ENCODE data around the gene MAPT. TPM values are rescaled to one million over a fixed set of nuclear protein-coding genes. Genes with fewer than 3 reads are reported as not detected.

The MAPT gene
- total and polyA plus RNA-seq, 7 experiments from 2014 or later: 0.12 to 1.3 (median 0.80) TPM

DNA sequence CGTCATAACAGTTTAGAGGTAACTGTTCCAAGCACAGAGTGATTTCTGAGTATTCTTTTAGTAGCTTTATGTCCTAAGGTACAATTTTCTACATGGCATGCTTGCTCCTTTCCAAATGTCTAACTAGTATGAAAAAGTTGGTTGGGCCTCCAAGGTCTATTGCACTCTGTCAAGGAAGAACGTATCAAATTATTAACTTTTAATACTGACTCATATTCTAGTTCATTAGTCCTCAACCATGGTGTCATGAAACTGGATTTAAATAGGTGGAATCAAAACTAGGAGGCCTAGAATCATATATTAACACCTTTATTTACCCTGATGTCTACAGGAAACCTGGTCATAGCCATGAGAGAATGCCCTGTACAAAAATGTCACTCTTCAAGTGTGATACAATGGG, 166.1 kb downstream of the MAPT start:
- Histone ChIP-seq H3K4me3 (ENCODE audit: low read length) (no peak overlapping the region), H3K27ac (ENCODE audit: low read depth, low read length) (peak overlapping the region; percentile 31), H3K27me3 (ENCODE audit: control insufficient read depth in 2 of 2, insufficient read depth in 2 of 2, low read length in 2 of 2) (no peaks in the 10 kb centered on the region), H3K36me3 (ENCODE audit: control insufficient read depth in 2 of 3, insufficient read depth in 3 of 3, low read length in 3 of 3) (peaks cover 5 to 28% (median 6%) of the 10 kb centered on the region in 3 experiments), H3K9me3 (ENCODE audit: control insufficient read depth in 2 of 3, low read length in 3 of 3) (no peaks in the 10 kb centered on the region), H3K4me1 (ENCODE audit: control insufficient read depth in 2 of 2, insufficient read depth in 2 of 2, low read length in 2 of 2) (no peaks in the 10 kb centered on the region)
- no peak for DNase-seq
- Mint-ChIP-seq H3K27ac (peak overlapping the region in 5 of 9 donors; percentile 11 to 81 (median 41)), H3K4me3 (no peak overlapping the region), H3K27me3 (no peaks in the 10 kb centered on the region), H3K4me1 (peaks cover 1 to 59% (median 39%) of the 10 kb centered on the region in 7 donors), H3K9me3 (peaks cover 0 to 1% (median 0%) of the 10 kb centered on the region in 11 donors), H3K36me3 (peaks cover 4 to 30% (median 11%) of the 10 kb centered on the region in 5 donors)
- no peak for ATAC-seq
- intact Hi-C loops (cut with micrococcal nuclease): no loop called here
- ChIA-PET POLR2A (no interaction called here), CTCF (interaction anchor here (0.8 kb wide), 1 partner anchor 73 kb away, joined by 3 read pairs; no protein-coding TSS in a partner anchor)

DNA sequence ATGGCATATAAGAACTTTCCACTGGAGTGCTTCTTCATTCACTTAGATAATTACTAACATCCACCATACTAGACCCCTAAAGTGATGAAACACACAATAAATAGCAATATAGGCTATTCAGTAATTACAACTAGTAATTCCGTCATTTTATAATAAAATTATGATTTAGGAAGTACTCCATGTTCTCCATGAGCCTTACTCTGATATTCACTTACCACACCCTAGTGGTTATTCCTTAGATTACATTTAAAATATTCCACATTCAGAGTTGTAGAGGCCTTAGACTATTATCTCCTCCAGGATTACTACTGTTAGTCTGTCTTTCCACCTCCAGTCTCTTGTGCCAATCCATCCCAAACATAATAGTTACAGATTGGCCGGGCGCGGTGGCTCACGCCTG, 167.1 kb downstream of the MAPT start:
- POLR2A ChIA-PET: no interaction called here
- Mint-ChIP-seq H3K27me3 (no peaks in the 10 kb centered on the region), H3K4me1 (peaks cover 1 to 59% (median 39%) of the 10 kb centered on the region in 7 donors), H3K36me3 (peaks cover 5 to 36% (median 11%) of the 10 kb centered on the region in 5 donors), H3K9me3 (peaks cover 0 to 1% (median 0%) of the 10 kb centered on the region in 11 donors), H3K4me3 (no peak overlapping the region), H3K27ac (peak overlapping the region in 4 of 9 donors; percentile 22 to 69 (median 44))
- no peaks in the 10 kb centered on the region for H3K4me1 ChIP-seq (ENCODE audit: control insufficient read depth in 2 of 2, insufficient read depth in 2 of 2, low read length in 2 of 2)
- no peak overlapping the region for H3K27ac ChIP-seq (ENCODE audit: low read depth, low read length)
- no peak overlapping the region for H3K4me3 ChIP-seq (ENCODE audit: low read length)
- intact Hi-C loops (cut with micrococcal nuclease): loop anchor here in 1 of 2 donors (1.0 kb wide), 2 partner anchors 17 to 59 kb away; no protein-coding TSS in a partner anchor
- CTCF ChIA-PET: interaction anchor here (0.7 to 1.0 kb wide), 3 partner anchors 9 to 1196 kb away, joined by 3 read pairs; no protein-coding TSS in a partner anchor
- peaks cover 5 to 37% (median 13%) of the 10 kb centered on the region in 3 experiments for H3K36me3 ChIP-seq (ENCODE audit: control insufficient read depth in 2 of 3, insufficient read depth in 3 of 3, low read length in 3 of 3)
- DNase-seq (no peak), ATAC-seq (peak; percentile 41)
- H3K27me3 ChIP-seq (ENCODE audit: control insufficient read depth in 2 of 2, insufficient read depth in 2 of 2, low read length in 2 of 2): no peaks in the 10 kb centered on the region
- no peaks in the 10 kb centered on the region for H3K9me3 ChIP-seq (ENCODE audit: control insufficient read depth in 2 of 3, low read length in 3 of 3)

- H3K4me1 ChIP-seq (ENCODE audit: control insufficient read depth in 2 of 2, insufficient read depth in 2 of 2, low read length in 2 of 2): no peaks in the 10 kb centered on the region
- H3K9me3 ChIP-seq (ENCODE audit: control insufficient read depth in 2 of 3, low read length in 3 of 3): no peaks in the 10 kb centered on the region
- ATAC-seq (no peak), DNase-seq (no peak)
- POLR2A ChIA-PET: interaction anchor here (1.1 kb wide), 1 partner anchor 129 kb away, joined by 3 read pairs; no protein-coding TSS in a partner anchor
- peaks cover 10 to 44% (median 17%) of the 10 kb centered on the region in 3 experiments for H3K36me3 ChIP-seq (ENCODE audit: control insufficient read depth in 2 of 3, insufficient read depth in 3 of 3, low read length in 3 of 3)
- CTCF ChIA-PET: interaction anchor here (0.5 to 0.6 kb wide), 2 partner anchors 62 to 473 kb away, joined by 3 read pairs; no protein-coding TSS in a partner anchor
- Mint-ChIP-seq H3K4me1 (peaks cover 1 to 50% (median 32%) of the 10 kb centered on the region in 7 donors), H3K27me3 (no peaks in the 10 kb centered on the region), H3K4me3 (no peak overlapping the region), H3K9me3 (peaks cover 0 to 1% (median 0%) of the 10 kb centered on the region in 11 donors), H3K36me3 (peaks cover 8 to 41% (median 18%) of the 10 kb centered on the region in 5 donors), H3K27ac (peak overlapping the region in 4 of 9 donors; percentile 24 to 67 (median 34))
- no peaks in the 10 kb centered on the region for H3K27me3 ChIP-seq (ENCODE audit: control insufficient read depth in 2 of 2, insufficient read depth in 2 of 2, low read length in 2 of 2)
- no peak overlapping the region for H3K27ac ChIP-seq (ENCODE audit: low read depth, low read length)
- intact Hi-C loops (cut with micrococcal nuclease): no loop called here
- no peak overlapping the region for H3K4me3 ChIP-seq (ENCODE audit: low read length)
These were observed 168.9 kb downstream of the MAPT start for GRCh38 chr17:46063241-46063640.

- H3K9me3 Mint-ChIP-seq: peaks cover 0 to 1% (median 0%) of the 10 kb centered on the region in 11 donors
- Histone ChIP-seq H3K4me3 (ENCODE audit: low read length) (no peak overlapping the region), H3K27ac (ENCODE audit: low read depth, low read length) (no peak overlapping the region), H3K36me3 (ENCODE audit: control insufficient read depth in 2 of 3, insufficient read depth in 3 of 3, low read length in 3 of 3) (peaks cover 10 to 44% (median 17%) of the 10 kb centered on the region in 3 experiments), H3K27me3 (ENCODE audit: control insufficient read depth in 2 of 2, insufficient read depth in 2 of 2, low read length in 2 of 2) (no peaks in the 10 kb centered on the region), H3K4me1 (ENCODE audit: control insufficient read depth in 2 of 2, insufficient read depth in 2 of 2, low read length in 2 of 2) (no peaks in the 10 kb centered on the region), H3K9me3 (ENCODE audit: control insufficient read depth in 2 of 3, low read length in 3 of 3) (no peaks in the 10 kb centered on the region)
- H3K27me3 Mint-ChIP-seq: no peaks in the 10 kb centered on the region
- peak overlapping the region in 1 of 10 donors; percentile 73 for H3K4me3 Mint-ChIP-seq
- ATAC-seq: no peak
- intact Hi-C loops (cut with micrococcal nuclease): no loop called here
- POLR2A ChIA-PET: interaction anchor here (0.6 kb wide), 1 partner anchor 203 kb away, joined by 3 read pairs; no protein-coding TSS in a partner anchor
- peak overlapping the region in 7 of 9 donors; percentile 9 to 95 (median 53) for H3K27ac Mint-ChIP-seq
- no peak for DNase-seq
- CTCF ChIA-PET: no interaction called here
- H3K4me1 Mint-ChIP-seq: peaks cover 1 to 43% (median 25%) of the 10 kb centered on the region in 7 donors
- peaks cover 8 to 32% (median 15%) of the 10 kb centered on the region in 5 donors for H3K36me3 Mint-ChIP-seq
These were observed 170.1 kb downstream of the MAPT start for GRCh38 chr17:46064460-46064859.

DNA sequence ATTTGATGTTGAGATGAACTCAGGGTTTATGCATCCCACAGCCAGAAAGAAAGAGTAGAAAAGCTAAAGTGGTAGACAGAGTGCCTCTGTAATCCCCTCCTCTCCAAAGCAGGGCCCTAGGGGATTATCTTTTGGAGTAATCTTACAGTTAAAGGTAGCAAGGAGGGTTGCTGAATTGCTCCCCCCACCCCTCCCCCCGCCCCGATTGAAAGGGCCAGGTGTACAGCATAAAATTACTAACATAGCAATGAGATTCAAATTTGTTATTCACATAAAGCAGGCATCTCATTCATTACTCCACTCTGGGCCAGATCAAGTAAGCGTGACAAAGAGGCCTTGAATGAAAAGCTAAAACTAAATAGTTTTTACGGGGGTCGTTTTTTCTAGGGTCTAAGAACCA, 177.4 kb downstream of the MAPT start:
- ChIA-PET CTCF (interaction anchor here (1.6 kb wide), 1 partner anchor 141 kb away, joined by 4 read pairs; no protein-coding TSS in a partner anchor), POLR2A (no interaction called here)
- no peak for ATAC-seq
- peaks cover 0 to 4% of the 10 kb centered on the region in 2 donors for H3K4me1 ChIP-seq (ENCODE audit: control insufficient read depth in 2 of 2, insufficient read depth in 2 of 2, low read length in 2 of 2)
- H3K4me3 ChIP-seq (ENCODE audit: low read length): no peak overlapping the region
- peak overlapping the region in 5 of 9 donors; percentile 18 to 62 (median 51) for H3K27ac Mint-ChIP-seq
- H3K36me3 Mint-ChIP-seq: peaks cover 0 to 27% (median 10%) of the 10 kb centered on the region in 5 donors
- H3K36me3 ChIP-seq (ENCODE audit: control insufficient read depth in 2 of 3, insufficient read depth in 3 of 3, low read length in 3 of 3): peaks cover under 1 to 13% (median 1%) of the 10 kb centered on the region in 3 experiments
- no peaks in the 10 kb centered on the region for H3K9me3 Mint-ChIP-seq
- no peak overlapping the region for H3K4me3 Mint-ChIP-seq
- no peak overlapping the region for H3K27ac ChIP-seq (ENCODE audit: low read depth, low read length)
- H3K27me3 ChIP-seq (ENCODE audit: control insufficient read depth in 2 of 2, insufficient read depth in 2 of 2, low read length in 2 of 2): no peaks in the 10 kb centered on the region
- H3K4me1 Mint-ChIP-seq: peaks cover 20 to 68% (median 54%) of the 10 kb centered on the region in 7 donors
- H3K27me3 Mint-ChIP-seq: no peaks in the 10 kb centered on the region
- H3K9me3 ChIP-seq (ENCODE audit: control insufficient read depth in 2 of 3, low read length in 3 of 3): no peaks in the 10 kb centered on the region
- DNase-seq: no peak
- intact Hi-C loops (cut with micrococcal nuclease): loop anchor here in 1 of 2 donors (2.0 kb wide), 1 partner anchor 13 kb away; no protein-coding TSS in a partner anchor

GRCh38 chr17:46072998-46073397, 178.6 kb downstream of the MAPT start:
- Histone ChIP-seq H3K9me3 (ENCODE audit: control insufficient read depth in 2 of 3, low read length in 3 of 3) (no peaks in the 10 kb centered on the region), H3K36me3 (ENCODE audit: control insufficient read depth in 2 of 3, insufficient read depth in 3 of 3, low read length in 3 of 3) (peaks cover 0 to 4% (median 0%) of the 10 kb centered on the region in 3 experiments), H3K27ac (ENCODE audit: low read depth, low read length) (peak overlapping the region; percentile 27), H3K27me3 (ENCODE audit: control insufficient read depth in 2 of 2, insufficient read depth in 2 of 2, low read length in 2 of 2) (no peaks in the 10 kb centered on the region), H3K4me3 (ENCODE audit: low read length) (no peak overlapping the region), H3K4me1 (ENCODE audit: control insufficient read depth in 2 of 2, insufficient read depth in 2 of 2, low read length in 2 of 2) (peaks cover 0 to 4% of the 10 kb centered on the region in 2 donors)
- H3K4me1 Mint-ChIP-seq: peaks cover 14 to 68% (median 56%) of the 10 kb centered on the region in 7 donors
- H3K36me3 Mint-ChIP-seq: peaks cover 0 to 25% (median 6%) of the 10 kb centered on the region in 5 donors
- POLR2A ChIA-PET: interaction anchor here (0.7 kb wide), 1 partner anchor 120 kb away, joined by 3 read pairs; the partner anchor contains the start of gene KANSL1
- peak overlapping the region in 4 of 9 donors; percentile 6 to 76 (median 58) for H3K27ac Mint-ChIP-seq
- intact Hi-C loops (cut with micrococcal nuclease): loop anchor here in 1 of 2 donors (2.0 kb wide), 1 partner anchor 14 kb away; no protein-coding TSS in a partner anchor
- no peaks in the 10 kb centered on the region for H3K9me3 Mint-ChIP-seq
- CTCF ChIA-PET: interaction anchor here (1.0 kb wide), 1 partner anchor 26 kb away, joined by 3 read pairs; no protein-coding TSS in a partner anchor
- DNase-seq: no peak
- no peaks in the 10 kb centered on the region for H3K27me3 Mint-ChIP-seq
- no peak overlapping the region for H3K4me3 Mint-ChIP-seq
- no peak for ATAC-seq

Data from naive thymus-derived CD4-positive, alpha-beta T cell (primary cell).